ENCODE results near the gene ACTA2.

The ACTA2 gene

DNA sequence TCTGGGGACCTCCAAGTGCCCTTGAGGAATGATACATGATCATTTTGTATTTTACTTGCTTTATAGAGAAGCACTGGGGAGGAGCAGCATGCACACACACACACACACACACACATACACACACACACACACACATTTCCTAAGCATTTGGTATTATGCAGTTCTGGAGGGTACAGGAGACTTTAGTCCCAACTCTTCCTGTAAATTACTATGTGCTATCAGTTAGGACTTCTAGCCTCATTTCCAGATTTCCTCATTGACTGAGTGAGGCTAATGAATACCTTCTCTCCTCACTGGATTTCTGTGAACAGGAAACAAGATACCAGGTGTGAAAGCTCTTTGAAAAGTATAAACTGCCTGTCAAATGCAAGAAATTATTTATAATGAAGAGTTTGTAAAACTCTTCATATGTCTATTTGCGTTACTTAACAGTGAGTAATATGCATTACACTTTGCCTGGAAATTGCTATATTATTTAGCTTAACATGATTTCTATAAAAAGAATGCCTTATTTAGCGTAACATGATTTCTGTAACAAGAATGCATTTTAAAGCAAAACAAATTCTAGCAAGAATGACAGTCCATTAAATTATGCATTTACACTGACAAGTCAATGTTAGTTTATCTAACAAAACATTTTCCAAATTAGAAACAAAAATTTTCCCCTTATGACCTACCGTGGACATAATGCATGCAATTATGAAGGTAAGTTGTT is 34.2 kb downstream of the ACTA2 start:
- no peak for FAIRE-seq

DNA sequence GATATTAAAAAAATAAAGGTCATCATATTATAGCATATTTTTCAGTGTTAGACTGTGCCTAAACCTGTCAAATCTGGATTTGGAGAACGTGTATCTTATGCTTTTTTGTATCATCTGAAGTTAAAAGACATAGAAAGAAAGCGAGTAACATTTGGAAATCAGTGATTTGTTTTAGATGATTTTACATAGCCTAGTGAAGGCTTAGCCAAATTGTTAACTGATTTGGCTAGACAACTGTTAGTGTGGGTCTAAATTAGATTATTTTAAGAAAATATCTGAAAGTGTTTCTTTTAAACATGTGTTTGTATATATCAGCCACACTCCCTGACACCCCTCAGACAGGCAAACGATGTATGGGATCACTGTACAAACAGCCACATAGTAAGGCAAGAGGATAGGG is 35.6 kb downstream of the ACTA2 start:
- no peak for FAIRE-seq

DNA sequence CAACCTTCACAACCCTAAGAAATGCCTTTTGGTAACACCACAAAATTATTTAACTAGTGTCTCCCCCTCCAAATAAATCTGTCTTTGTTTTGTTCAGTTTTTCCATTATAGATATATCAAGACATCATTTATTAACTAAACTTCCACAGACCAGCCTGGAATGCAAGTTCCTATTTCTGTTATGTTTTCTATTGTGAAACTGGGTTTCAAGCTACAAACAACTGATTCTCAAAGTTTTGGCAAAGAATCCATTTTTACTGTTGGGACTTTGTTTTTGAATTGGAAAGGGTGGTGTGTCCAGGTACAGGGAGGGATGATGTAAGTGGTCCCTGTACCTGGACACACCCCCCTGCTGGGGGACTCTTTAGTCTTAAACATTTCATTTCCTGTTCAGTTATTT is 36.3 kb downstream of the ACTA2 start:
- FAIRE-seq = no peak

DNA sequence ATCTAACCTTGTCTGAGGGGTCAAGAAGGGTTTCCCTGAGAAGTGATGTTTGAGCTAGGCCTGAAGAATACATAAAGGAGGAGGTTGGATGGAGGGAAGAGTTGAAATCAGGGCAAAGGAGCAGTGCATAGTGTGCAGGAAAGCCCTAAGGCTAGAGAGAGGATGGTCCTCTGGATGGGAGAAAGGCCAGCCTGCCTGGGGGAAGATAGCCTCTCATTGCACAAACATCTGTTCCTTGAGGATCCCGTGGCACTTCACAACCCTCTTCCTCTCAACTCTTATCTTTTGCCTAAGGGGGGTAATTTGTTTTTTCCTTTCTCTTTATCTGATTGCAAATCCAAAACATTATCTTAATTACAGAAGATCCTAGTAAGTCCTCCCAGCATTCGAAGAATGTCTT is 36.8 kb downstream of the ACTA2 start:
- no peak for FAIRE-seq

DNA sequence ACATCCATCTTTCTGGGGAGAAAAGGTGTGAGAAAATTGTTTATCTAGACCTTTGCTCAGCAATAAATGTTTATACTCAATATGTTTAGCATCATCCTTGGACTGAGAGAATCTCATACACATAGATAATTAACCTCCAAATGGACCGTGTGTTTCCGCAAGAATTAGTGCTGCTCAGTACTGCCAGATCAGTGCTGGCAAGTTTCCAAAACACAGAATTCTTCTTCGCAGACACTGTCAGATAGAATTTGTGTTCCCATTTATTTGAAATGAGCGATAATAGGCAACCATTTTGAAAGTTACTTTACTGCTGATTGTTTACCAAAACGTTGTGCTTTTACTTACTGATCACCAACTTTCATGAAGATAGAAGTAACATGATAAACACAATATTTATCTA is 38.8 kb downstream of the ACTA2 start:
- FAIRE-seq = no peak

GRCh38 chr10:88913127-88913526 is 39.4 kb downstream of the ACTA2 start:
- FAIRE-seq = no peak

- FAIRE-seq = no peak
Observed at GRCh38 chr10:88911851-88912250, 40.7 kb downstream of the ACTA2 start.

- no peak for FAIRE-seq
Observed at GRCh38 chr10:88911116-88911515, 41.5 kb downstream of the ACTA2 start.

GRCh38 chr10:88908194-88908593 is 44.4 kb downstream of the ACTA2 start:
- FAIRE-seq = no peak

GRCh38 chr10:88906921-88907320 is 45.7 kb downstream of the ACTA2 start:
- FAIRE-seq = no peak

DNA sequence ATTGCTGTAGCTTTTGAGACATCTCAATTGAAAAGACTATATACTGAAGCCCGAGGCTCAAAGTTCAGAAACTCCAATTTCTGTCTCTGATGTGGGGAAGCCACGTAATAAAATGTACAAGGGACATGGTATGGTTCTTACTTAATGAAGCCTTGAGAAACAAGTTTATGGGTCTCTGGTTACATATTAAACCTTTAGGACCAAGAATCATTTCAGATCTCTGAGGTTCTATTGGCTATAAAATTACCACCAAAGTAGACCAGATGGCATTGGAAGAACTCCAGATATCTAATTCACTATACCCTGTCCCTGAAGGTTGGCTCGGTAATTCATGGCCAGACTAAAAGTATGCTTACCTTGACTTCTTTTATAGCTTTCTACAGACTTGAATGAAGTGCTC is 48.9 kb downstream of the ACTA2 start:
- FAIRE-seq = no peak

DNA sequence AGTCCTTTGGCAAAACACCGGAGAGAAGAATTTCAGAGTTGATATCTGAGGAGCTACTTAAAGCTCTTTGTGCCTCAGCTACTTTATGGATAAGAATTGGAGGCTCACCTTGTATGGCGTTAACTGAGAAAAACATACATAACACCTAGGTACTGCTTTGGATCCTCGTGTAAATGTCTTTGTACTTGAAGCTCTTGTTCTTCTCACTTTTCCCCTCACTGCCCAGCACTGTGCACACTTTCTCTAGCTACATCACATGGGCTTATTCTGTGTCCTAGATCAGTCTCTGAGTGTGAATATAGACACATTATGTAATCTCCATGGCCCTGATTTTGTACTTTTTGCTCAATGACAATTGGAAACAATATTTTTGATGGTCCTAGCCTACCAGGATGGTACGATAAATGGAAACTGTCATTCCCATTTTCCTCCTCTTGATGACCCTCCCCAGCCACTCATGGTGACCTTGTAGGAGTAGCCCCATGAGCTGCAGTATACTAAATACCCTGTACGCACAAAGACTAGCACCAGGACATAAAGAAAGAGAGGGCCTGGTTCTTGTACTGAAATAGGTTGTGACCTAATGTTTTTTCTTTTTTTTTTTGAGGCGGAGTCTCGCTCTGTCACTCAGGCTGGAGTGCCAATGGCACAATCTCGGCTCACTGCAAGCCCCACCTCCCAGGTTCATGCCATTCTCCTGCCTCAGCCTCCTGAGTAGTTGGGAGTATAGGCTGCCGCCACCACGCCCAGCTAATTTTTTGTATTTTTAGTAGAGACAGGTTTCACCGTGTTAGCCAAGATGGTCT is 50.4 kb downstream of the ACTA2 start:
- no peak for FAIRE-seq

DNA sequence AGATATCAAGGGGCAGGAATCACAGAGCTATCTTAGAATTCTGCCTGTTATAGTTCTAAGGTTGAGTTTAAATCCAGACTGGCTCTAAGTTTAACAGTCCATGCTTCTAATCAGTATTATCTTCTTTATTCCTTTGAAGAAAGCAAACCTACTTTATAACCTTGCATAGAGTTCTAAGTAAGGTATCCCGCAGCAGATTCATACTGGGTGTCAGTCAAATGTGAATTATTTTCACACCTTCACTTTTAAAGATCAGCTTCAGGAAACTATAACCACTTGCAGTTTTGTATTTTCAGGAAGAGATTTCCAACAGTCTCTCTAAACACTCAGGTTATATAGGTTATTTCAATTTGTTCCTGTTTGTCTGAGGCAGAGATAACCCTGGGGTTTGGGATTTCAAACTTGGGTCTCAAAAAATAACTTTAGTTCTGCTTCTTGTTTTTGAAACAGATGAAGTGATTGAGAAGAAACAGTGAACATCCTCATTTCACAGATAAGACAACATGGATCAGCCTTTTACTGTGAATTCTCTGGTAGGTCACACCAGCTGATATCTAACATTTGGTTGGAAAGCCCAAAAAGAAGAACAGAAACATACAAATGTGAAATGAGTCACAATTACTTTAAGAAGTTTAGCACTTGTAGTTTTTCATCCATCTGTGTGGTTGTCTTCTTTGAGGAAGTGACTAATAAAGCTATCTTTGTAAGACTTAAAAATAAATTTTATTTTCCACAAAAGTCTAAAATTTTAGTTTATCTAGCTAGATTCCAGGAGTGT is 51.2 kb downstream of the ACTA2 start:
- FAIRE-seq = no peak

GRCh38 chr10:88899886-88900285 is 52.7 kb downstream of the ACTA2 start:
- FAIRE-seq = no peak

DNA sequence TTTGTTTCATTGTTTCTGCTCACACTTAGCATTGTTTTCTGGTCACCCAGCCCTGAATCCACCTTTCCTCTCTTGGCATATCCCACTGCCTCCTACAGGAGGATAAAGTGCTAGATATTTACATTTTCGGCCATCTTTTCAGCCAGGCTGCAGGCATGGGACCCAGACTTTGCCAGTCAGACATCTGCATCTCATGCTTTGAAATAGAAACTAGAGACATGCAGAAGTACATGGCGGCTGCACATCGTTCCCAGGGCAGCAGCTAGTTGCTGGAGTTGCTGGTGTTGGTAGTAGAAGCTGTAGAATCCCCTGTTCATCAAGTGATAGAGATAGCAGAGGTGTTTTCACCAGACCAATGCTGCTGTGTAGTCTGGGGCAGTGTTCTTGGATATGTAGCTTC is 53.8 kb downstream of the ACTA2 start:
- FAIRE-seq = no peak

GRCh38 chr10:88896994-88897853 is 55.3 kb downstream of the ACTA2 start:
- FAIRE-seq = no peak

DNA sequence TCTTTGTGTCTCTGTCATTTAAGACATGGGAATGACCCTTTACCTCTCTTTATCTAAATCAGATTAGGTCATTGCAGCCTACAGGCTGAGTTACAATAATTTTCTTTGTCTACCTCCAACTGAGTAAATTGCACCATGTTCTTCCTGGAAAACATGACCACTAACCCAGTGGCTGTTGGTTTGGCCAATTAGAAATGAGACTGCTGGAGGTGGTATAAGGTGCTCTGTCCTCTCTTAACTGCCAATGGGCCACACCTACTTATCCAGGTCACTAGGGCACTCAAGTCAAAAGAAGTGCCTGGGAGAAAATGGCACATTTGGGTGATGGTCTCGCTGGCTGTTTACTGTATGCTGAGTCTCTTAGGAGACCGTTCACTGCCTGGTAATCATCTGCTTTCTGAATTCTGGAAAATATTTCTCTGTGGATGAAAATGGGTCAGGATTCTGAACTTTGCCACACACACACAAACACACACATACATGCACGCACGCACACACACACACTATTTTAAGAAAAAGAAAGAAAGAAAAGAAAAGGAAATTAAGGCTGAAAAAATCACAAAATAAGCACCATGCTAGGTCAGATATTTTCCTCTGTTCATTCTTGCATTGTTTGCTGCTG is 56.1 kb downstream of the ACTA2 start:
- no peak for FAIRE-seq

DNA sequence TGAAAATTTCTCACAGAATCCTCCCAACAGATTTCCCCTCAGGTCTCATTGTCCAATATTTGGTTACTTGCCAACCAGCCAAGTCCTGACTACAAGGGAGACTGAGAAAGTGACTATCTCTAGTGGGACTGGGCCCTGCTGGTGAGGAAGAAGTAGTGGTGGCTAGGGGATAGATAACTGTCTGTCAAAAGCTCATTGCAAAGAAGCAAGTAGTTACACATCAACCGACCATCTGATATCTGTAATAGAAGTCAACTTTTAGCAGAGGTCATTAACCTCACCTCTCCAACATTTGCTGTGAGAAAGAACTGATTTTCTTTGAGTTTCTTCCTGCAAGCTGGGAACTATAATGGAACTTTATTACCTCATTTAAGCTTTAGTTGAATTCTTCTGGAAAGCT is 57.3 kb downstream of the ACTA2 start:
- no peak for FAIRE-seq

GRCh38 chr10:88893611-88894010 is 59.0 kb downstream of the ACTA2 start:
- FAIRE-seq = no peak

- no peak for FAIRE-seq
Observed at GRCh38 chr10:88892222-88892967, 60.2 kb downstream of the ACTA2 start.

DNA sequence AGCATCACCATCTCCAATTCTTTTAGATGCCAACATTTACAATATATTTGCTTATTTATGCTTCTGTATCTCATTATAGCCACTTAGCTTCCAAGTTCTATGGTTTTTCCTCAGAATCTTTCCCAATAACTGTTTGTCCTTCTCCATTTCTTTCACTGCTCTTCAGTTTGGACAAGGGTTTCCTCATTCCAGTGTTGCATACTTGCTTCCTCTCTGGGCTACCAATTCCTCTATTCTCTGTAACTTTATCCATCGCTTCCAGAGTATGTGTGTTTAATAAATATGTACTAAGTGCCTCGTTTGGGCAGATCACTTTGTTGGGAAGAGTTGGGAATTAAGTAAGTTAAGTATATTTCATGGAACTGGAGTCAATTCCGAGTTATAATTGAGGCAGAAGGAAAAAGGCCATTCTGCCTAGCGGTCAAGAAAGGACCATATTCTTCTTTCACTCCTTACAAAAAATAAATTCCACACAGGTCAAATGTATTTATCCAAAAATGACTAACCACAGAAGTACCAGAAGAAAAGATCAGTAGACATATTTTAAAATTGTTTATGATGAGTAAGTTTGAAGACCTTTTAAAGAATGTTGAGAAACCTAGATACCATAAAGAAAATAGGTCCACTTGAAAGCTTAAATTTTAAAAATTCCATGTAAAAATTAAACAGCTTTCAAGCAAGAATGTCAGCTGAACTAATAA is 61.7 kb downstream of the ACTA2 start:
- no peak for FAIRE-seq
